Subcutaneous adipose tissue (tissue), 4 donors: ENCODE results near the gene ACAD9. TPM values are rescaled to one million over a fixed set of nuclear protein-coding genes. Genes with fewer than 3 reads are reported as not detected.

ENCODE experiments used
- CTCF ChIP-seq: fragments of 450-650 bp; IDR thresholded peaks from one replicate; pipeline ENCODE4 v1.5.1; 2016; ENCODE audit warnings: low read depth, mild to moderate bottlenecking, control low read depth, antibody characterized with exemption, moderate library complexity
- total RNA-seq, 4 donors: library from RNA; depleted of rRNA; stranded (reverse); fragments of >200 nt; gene quantifications; one replicate each; pipeline ENCODE4 v1.1.0, GENCODE V29; 2016

Gene ACAD9
- total RNA-seq, 4 donors from 2014 or later, result 34.1 to 87.0 (median 42.2) TPM

- no peak for TF ChIP-seq CTCF
These were observed 24.9 kb upstream of the ACAD9 start for GRCh38 chr3:128854475-128854874.

GRCh38 chr3:128855569-128855968, 23.9 kb upstream of the ACAD9 start:
- TF ChIP-seq CTCF, result no peak

- no peak for TF ChIP-seq CTCF
These were observed 21.3 kb upstream of the ACAD9 start for GRCh38 chr3:128858167-128858566.

GRCh38 chr3:128859630-128860029, 19.8 kb upstream of the ACAD9 start:
- no peak for TF ChIP-seq CTCF

GRCh38 chr3:128861491-128861890, 17.9 kb upstream of the ACAD9 start:
- no peak for TF ChIP-seq CTCF

- no peak for TF ChIP-seq CTCF
These were observed 15.9 kb upstream of the ACAD9 start for GRCh38 chr3:128863560-128863959.

GRCh38 chr3:128864351-128864811, 15.0 kb upstream of the ACAD9 start:
- TF ChIP-seq CTCF, result no peak
